ENCODE results near the gene TET2. TPM values are rescaled to one million over a fixed set of nuclear protein-coding genes. Genes with fewer than 3 reads are reported as not detected.

Gene TET2
- total RNA-seq, 1 donor from 2014 or later: 30.0 TPM

DNA sequence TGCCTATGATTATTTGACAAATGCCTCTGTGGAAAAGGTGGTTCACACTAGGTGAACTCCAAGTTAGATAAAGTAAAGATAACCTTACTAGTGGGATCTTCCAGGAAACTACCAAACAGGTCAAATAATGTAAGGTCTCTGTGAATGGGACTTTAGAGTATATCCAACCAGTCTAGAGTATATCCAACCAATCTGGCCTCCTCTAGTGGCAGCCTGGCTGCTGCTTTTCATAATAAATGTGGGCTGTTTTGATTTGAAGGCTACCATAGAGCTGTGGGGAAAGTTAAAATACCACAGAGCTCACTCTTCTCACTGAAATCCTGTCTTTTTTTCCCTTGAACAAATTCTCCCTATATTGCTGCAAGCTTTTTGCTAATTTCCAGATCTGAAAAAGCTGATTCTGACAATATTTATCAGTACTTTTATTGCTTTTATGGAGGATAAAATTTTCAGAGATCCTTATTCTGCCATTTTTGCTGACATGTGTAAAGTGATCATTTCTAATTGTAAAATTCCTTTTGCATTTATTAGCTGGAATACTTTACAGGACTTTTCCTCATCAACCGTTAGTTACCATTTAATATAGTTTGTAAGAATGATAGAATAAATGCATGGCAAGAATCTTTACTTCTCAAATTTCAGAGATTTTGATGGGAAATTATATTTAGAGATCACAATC lies 111.3 kb downstream of the TET2 start:
- H3K4me1 ChIP-seq: no peaks in the 10 kb centered on the region
- intact Hi-C loops (cut with DNase I): no loop called here
- H3K27me3 ChIP-seq: no peaks in the 10 kb centered on the region
- TF ChIP-seq CTCF (IDR thresholded peaks at IDR 0.05): no peak
- H3K9me3 ChIP-seq: peaks cover 8% of the 10 kb centered on the region
- no peak for DNase-seq
- peaks cover 38% of the 10 kb centered on the region for H3K36me3 ChIP-seq
- no peak for ATAC-seq
- H3K27ac ChIP-seq: no peak overlapping the region
- no peak overlapping the region for H3K4me3 ChIP-seq

GRCh38 chr4:105265689-105266088 lies 119.0 kb downstream of the TET2 start:
- Histone ChIP-seq H3K27ac (no peak overlapping the region), H3K9me3 (no peaks in the 10 kb centered on the region), H3K36me3 (peaks cover 47% of the 10 kb centered on the region), H3K4me3 (no peak overlapping the region), H3K27me3 (no peaks in the 10 kb centered on the region), H3K4me1 (no peaks in the 10 kb centered on the region)
- no peak for DNase-seq
- TF ChIP-seq CTCF (IDR thresholded peaks at IDR 0.05): no peak
- no peak for ATAC-seq
- intact Hi-C loops (cut with DNase I): no loop called here

- no peak for TF ChIP-seq CTCF (IDR thresholded peaks at IDR 0.05)
- Histone ChIP-seq H3K4me3 (no peak overlapping the region), H3K27ac (no peak overlapping the region), H3K36me3 (peaks cover 48% of the 10 kb centered on the region), H3K27me3 (no peaks in the 10 kb centered on the region), H3K4me1 (no peaks in the 10 kb centered on the region), H3K9me3 (no peaks in the 10 kb centered on the region)
- ATAC-seq (no peak), DNase-seq (no peak)
- intact Hi-C loops (cut with DNase I): no loop called here
Measured at GRCh38 chr4:105267280-105267679, 120.6 kb downstream of the TET2 start.

GRCh38 chr4:105272002-105272401 lies 125.3 kb downstream of the TET2 start:
- H3K27me3 ChIP-seq: no peaks in the 10 kb centered on the region
- TF ChIP-seq CTCF (IDR thresholded peaks at IDR 0.05): no peak
- H3K4me3 ChIP-seq: no peak overlapping the region
- no peaks in the 10 kb centered on the region for H3K4me1 ChIP-seq
- DNase-seq (no peak), ATAC-seq (no peak)
- intact Hi-C loops (cut with DNase I): no loop called here
- no peaks in the 10 kb centered on the region for H3K9me3 ChIP-seq
- peaks cover 70% of the 10 kb centered on the region for H3K36me3 ChIP-seq
- H3K27ac ChIP-seq: no peak overlapping the region

GRCh38 chr4:105273230-105273629 lies 126.6 kb downstream of the TET2 start:
- DNase-seq (no peak), ATAC-seq (no peak)
- intact Hi-C loops (cut with DNase I): no loop called here
- H3K4me3 ChIP-seq: no peak overlapping the region
- no peaks in the 10 kb centered on the region for H3K9me3 ChIP-seq
- no peaks in the 10 kb centered on the region for H3K4me1 ChIP-seq
- TF ChIP-seq CTCF (IDR thresholded peaks at IDR 0.05): no peak
- peaks cover 72% of the 10 kb centered on the region for H3K36me3 ChIP-seq
- H3K27ac ChIP-seq: no peak overlapping the region
- H3K27me3 ChIP-seq: no peaks in the 10 kb centered on the region

GRCh38 chr4:105274090-105274489 lies 127.4 kb downstream of the TET2 start:
- no peaks in the 10 kb centered on the region for H3K27me3 ChIP-seq
- H3K36me3 ChIP-seq: peaks cover 65% of the 10 kb centered on the region
- no peak for DNase-seq
- no peak for TF ChIP-seq CTCF (IDR thresholded peaks at IDR 0.05)
- H3K4me3 ChIP-seq: no peak overlapping the region
- ATAC-seq: no peak
- H3K4me1 ChIP-seq: no peaks in the 10 kb centered on the region
- H3K9me3 ChIP-seq: no peaks in the 10 kb centered on the region
- H3K27ac ChIP-seq: no peak overlapping the region
- intact Hi-C loops (cut with DNase I): no loop called here

Data from upper lobe of right lung (tissue), 1 donor.